Stimulated activated CD8-positive, alpha-beta memory T cell treated with anti-CD3 and anti-CD28 coated beads, Interleukin-15, amount 100 ng/mL, for 1 hour (primary cell): ENCODE measurements around the gene RPL22L1.
"Not testable (repeated sequence)": the region's sequence is repeated elsewhere in the genome, so short reads cannot be mapped to it uniquely, and the experiment has no call there.

Experiments
- DNase-seq: peaks from one replicate; pipeline ENCODE4 v3.0.0-alpha.2; 2020; ENCODE audit warnings: low read depth

RPL22L1 gene

GRCh38 chr3:170829546-170830272, 40.3 kb downstream of the RPL22L1 start:
- DNase-seq, result no peak

GRCh38 chr3:170826047-170826446, 43.9 kb downstream of the RPL22L1 start:
- DNase-seq, result no peak

- DNase-seq, result not testable (repeated sequence)
Observed at GRCh38 chr3:170823562-170823961, 46.4 kb downstream of the RPL22L1 start.

GRCh38 chr3:170818325-170818724, 51.7 kb downstream of the RPL22L1 start:
- DNase-seq, result not testable (repeated sequence)

- DNase-seq, result not testable (repeated sequence)
Observed at GRCh38 chr3:170817471-170817870, 52.5 kb downstream of the RPL22L1 start.

GRCh38 chr3:170816841-170817240, 53.2 kb downstream of the RPL22L1 start:
- DNase-seq, result no peak

GRCh38 chr3:170816341-170816740, 53.7 kb downstream of the RPL22L1 start:
- DNase-seq, result no peak

GRCh38 chr3:170815936-170816335, 54.1 kb downstream of the RPL22L1 start:
- no peak for DNase-seq

GRCh38 chr3:170815340-170815739, 54.7 kb downstream of the RPL22L1 start:
- no peak for DNase-seq
